NCI-H2171 (cell line): ENCODE data around the gene INO80C.
"Not testable (repeated sequence)": the region's sequence is repeated elsewhere in the genome, so short reads cannot be mapped to it uniquely, and the experiment has no call there.

ENCODE experiments used
- DNase-seq: peaks from one replicate; lab custom pipeline; 2025; lab: John Stamatoyannopoulos, UW

Gene INO80C

DNA sequence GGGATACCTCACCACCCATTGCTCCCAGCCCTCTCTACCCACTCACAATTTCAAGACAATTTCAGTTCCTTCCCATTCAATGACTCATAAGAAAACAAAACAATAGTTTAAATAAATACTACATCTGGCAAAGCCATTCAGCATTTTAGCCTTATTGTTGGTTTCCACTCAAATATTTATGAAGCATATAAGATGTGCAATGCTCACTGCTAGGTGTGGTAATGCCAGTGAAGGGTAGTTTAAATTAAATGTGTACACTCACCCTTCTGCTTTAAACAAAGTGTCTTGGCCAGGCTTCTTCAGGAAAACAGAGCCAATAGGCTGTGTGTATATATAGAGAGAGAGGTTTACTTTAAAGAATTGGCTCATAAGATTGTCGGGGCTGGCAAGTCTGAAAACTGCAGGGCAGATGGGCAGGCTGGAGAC, 37.0 kb downstream of the INO80C start:
- DNase-seq = no peak

DNA sequence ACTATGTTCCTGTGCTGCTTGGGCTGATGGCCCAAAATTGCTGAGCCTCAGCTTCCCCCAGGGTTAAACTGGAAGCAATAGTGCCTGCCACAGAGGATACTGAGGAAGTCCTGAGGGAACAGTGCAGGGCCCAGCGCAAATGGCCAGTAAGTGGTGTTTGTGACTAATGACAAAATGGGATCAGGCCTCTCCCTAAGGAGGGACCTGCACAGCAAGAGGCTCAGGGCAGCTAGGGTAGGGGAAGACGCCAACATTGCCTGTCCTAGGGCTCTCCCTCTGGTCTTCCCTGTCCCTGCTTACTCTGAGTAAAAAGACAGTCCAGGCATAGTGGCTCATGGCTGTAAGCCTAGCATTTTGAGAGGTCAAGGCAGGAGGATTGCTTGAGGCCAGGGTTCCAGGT, 37.8 kb downstream of the INO80C start:
- DNase-seq = no peak

DNA sequence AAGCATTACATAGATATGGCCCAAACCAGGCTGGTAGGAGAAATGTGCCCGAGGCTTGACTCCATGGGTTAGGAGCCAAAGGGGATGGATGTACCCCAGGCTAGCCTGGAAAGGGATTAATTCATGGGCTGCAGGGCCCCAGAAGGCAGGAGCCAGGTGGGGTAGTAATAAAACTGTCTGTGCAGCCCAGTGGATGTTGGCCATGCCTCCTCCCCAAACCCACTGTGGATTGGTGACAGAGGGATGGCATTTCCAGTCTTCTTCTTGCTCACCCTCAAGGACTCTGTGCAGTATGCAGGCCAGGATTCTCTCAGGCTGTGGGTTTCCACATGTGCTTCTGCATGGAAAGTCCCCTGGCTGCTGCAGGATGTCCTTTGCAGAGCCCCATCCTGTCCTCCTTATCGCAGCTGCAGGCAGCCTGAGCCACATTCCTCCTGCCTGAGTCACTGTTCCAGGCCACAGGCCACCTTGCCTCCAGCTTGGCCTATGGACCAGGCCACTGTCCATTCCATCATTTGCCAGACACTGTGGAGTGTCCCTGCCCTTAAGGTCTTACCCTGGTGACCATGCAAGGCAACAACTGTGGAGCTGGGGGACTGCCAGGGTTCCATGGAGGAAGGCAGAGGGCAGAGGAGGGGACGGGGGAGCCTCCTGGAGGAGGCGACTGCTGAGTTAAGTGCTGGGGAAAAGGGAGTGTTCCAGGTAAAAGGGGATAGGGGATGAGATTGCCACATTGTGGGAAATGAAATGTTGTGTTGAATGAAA, 38.9 kb downstream of the INO80C start:
- DNase-seq = no peak

- DNase-seq = no peak
Measured at GRCh38 chr18:35458271-35458670, 39.5 kb downstream of the INO80C start.

- no peak for DNase-seq
Measured at GRCh38 chr18:35457140-35457704, 40.5 kb downstream of the INO80C start.

GRCh38 chr18:35455926-35456763, 41.6 kb downstream of the INO80C start:
- no peak for DNase-seq

DNA sequence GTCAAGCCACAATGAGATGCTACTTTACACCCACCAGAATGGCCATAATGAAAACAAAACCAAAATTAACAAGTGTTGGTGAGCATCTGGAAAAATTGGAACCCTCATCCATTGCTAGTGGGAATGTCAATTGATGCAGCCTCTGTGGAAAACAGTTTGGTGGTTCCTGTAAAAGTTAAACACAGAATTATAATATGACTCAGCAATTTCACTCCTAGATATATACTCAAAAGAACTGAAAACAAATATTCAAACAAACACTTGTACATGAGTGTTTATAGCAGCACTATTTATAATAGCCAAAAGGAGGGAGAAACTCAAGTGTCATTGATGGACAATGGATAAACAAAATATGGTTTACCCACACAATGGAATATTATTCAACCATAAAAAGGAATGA, 43.0 kb downstream of the INO80C start:
- DNase-seq = no peak

- DNase-seq = not testable (repeated sequence)
Measured at GRCh38 chr18:35453065-35453464, 44.7 kb downstream of the INO80C start.

- no peak for DNase-seq
Measured at GRCh38 chr18:35451916-35452315, 45.8 kb downstream of the INO80C start.

DNA sequence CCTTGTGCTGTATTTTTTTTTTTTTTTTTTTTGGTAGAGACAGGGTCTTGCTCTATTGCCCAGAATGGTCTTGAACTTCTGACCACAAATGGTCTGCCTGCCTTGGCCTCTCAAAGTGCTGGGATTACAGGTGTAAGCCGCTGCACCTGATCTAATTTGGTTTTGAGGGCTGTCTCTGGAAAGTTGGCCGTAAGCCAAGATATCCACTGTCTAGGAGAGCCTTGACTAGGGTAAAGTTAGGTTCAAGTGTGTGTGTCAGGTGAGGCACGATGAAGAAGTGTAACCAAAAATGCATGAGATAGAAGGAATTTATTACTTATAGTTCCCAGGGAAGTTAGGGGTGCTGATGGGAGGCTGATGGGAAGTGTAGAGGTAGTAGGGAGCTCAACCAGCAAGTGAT, 46.7 kb downstream of the INO80C start:
- no peak for DNase-seq

DNA sequence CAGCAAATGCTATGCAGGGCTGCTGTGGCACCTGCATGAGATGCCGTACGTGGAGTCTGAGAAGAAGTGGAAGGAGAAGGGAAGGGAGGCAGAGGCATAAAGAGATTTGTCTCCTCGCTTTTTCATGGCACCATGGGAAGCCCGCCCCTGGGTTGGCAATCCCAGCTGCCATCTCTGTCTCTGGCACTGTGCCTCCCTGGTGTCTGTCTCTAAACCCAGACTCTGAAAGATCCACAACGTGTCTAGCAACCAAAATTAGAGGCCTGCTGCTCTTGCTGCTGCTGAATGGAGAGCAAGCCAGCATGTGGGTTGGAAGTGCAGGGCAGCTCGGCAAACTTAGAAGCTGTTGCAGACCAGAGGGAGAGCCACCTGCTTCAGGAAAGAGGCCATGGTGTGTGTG, 53.1 kb downstream of the INO80C start:
- no peak for DNase-seq

DNA sequence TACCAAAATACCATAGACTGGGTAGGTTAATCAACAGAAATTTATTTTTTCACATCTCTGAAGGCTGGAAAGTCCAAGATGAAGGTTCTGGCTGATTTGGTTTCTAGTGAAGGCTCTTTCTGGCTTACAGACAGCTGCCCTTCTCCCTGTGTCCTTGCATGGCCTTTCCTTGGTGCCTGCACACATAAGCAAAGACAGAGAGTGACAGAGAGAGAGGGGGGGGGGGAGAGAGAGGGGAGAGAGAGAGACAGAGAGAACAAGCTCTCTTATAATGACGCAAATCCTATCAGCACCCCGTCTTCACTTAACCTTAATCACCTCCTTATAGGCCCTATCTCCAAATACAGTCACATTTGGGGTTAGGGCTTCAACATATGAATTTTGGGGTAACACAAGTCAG, 53.9 kb downstream of the INO80C start:
- DNase-seq = no peak

GRCh38 chr18:35443434-35443833, 54.3 kb downstream of the INO80C start:
- DNase-seq = no peak

DNA sequence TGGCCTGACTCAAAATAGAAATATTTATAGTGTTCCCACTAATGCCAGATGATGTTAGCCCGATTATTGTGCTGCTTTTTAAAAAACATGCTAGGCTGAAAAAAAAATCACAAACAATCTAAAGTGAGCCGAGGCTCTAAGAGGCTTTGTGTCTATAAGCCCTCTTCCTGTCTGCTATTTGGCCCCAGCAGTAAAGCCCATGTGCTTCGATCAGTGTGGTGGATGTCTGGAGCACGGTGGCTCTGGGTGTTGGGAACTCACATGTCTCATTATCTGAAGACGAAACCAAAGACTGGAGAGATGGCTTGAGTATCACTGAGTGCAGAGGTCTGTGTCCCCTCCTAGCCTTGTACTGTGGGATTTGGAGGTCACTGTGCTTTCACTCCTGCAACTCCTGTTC, 55.1 kb downstream of the INO80C start:
- no peak for DNase-seq

- DNase-seq = no peak
Measured at GRCh38 chr18:35441857-35442595, 55.7 kb downstream of the INO80C start.

- no peak for DNase-seq
Measured at GRCh38 chr18:35438480-35439234, 59.1 kb downstream of the INO80C start.

- no peak for DNase-seq
Measured at GRCh38 chr18:35437836-35438235, 59.9 kb downstream of the INO80C start.

DNA sequence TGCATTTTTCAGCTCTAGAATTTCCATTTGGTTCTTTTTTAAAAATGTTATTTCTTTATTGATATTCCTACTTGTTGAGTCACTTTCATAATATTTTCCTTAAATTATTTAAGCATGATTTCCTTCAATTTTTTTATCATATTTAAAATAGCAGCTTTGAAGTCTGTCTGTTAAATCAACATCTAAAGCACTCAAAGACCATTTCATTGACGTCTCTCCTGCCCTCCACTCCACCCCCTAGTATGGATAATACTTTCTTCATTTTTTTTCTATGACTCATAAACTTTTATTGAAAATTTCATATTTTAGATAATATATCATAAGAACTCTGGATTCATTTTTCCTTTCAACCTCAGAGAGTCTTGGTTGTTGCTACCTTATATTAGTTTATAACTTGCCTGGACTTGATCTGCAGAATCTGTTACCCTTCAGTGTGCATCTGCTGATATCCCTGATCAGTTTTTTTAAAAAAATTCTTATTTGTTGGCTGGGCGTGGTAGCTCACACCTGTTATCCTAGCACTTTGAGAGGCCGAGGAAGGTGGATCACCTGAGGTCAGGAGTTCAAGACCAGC, 61.6 kb downstream of the INO80C start:
- no peak for DNase-seq

GRCh38 chr18:35435401-35435800, 62.4 kb downstream of the INO80C start:
- DNase-seq = no peak

GRCh38 chr18:35432565-35433001, 65.2 kb downstream of the INO80C start:
- DNase-seq = no peak

GRCh38 chr18:35431374-35431741, 66.4 kb downstream of the INO80C start:
- no peak for DNase-seq
